ENCODE data around the gene RALBP1. TPM values are rescaled to one million over a fixed set of nuclear protein-coding genes. Genes with fewer than 3 reads are reported as not detected.

The RALBP1 gene
- polyA plus RNA-seq, 1 donor from 2014 or later: 30.0 TPM

- no peaks in the 10 kb centered on the region for H4K20me1 ChIP-seq (ENCODE audit: insufficient read depth)
- no peak overlapping the region for H3K4me2 ChIP-seq (ENCODE audit: low read length)
- no peaks in the 10 kb centered on the region for H3K9me2 ChIP-seq (ENCODE audit: insufficient read depth, low read length)
- H2AFZ ChIP-seq (ENCODE audit: low read depth, low read length): no peak overlapping the region
- H3F3A ChIP-seq (ENCODE audit: insufficient read depth, low read length, poor library complexity, severe bottlenecking): no peaks in the 10 kb centered on the region
- no peaks in the 10 kb centered on the region for H3K79me2 ChIP-seq (replicated peaks; ENCODE audit: insufficient read depth, low read length)
- H3K27ac ChIP-seq (ENCODE audit: low read length): no peak overlapping the region
- H3K36me3 ChIP-seq (ENCODE audit: insufficient read depth, low read length): no peaks in the 10 kb centered on the region
- H3K9me3 ChIP-seq (ENCODE audit: low read length): no peaks in the 10 kb centered on the region
- H3K9ac ChIP-seq (ENCODE audit: low read length): no peak overlapping the region
- H3K4me3 ChIP-seq (ENCODE audit: low read length): no peak overlapping the region
- H3K27me3 ChIP-seq (ENCODE audit: insufficient read depth, low read depth, low read length): no peaks in the 10 kb centered on the region
- TF ChIP-seq EZH2 (IDR thresholded peaks at IDR 0.05; ENCODE audit: borderline replicate concordance, insufficient read depth, low read length, poor library complexity, severe bottlenecking) (no peak), EP300 (conservative IDR thresholded peaks at IDR 0.05; ENCODE audit: poor library complexity, severe bottlenecking) (no peak), REST (IDR thresholded peaks at IDR 0.05; ENCODE audit: borderline replicate concordance) (no peak), CTCF (IDR thresholded peaks at IDR 0.05; ENCODE audit: poor library complexity, severe bottlenecking) (no peak), RAD21 (conservative IDR thresholded peaks at IDR 0.05) (no peak), POLR2AphosphoS5 (IDR thresholded peaks at IDR 0.05) (no peak)
These were observed 47.0 kb upstream of the RALBP1 start for GRCh38 chr18:9428301-9428706.

- no peaks in the 10 kb centered on the region for H4K20me1 ChIP-seq (ENCODE audit: insufficient read depth)
- H3K27ac ChIP-seq (ENCODE audit: low read length): no peak overlapping the region
- TF ChIP-seq RAD21 (conservative IDR thresholded peaks at IDR 0.05): no peak
- TF ChIP-seq EZH2 (IDR thresholded peaks at IDR 0.05; ENCODE audit: borderline replicate concordance, insufficient read depth, low read length, poor library complexity, severe bottlenecking): no peak
- TF ChIP-seq EP300 (conservative IDR thresholded peaks at IDR 0.05; ENCODE audit: poor library complexity, severe bottlenecking): no peak
- no peak for TF ChIP-seq SMC3 (conservative IDR thresholded peaks at IDR 0.05; ENCODE audit: poor library complexity)
- no peak for TF ChIP-seq REST (IDR thresholded peaks at IDR 0.05; ENCODE audit: borderline replicate concordance)
- no peak for TF ChIP-seq POLR2AphosphoS5 (IDR thresholded peaks at IDR 0.05)
- no peak for TF ChIP-seq CTCF (IDR thresholded peaks at IDR 0.05; ENCODE audit: poor library complexity, severe bottlenecking)
- no peak for TF ChIP-seq TAF1 (IDR thresholded peaks at IDR 0.05; ENCODE audit: low read depth)
- no peak for TF ChIP-seq MXI1 (conservative IDR thresholded peaks at IDR 0.05; ENCODE audit: poor library complexity, severe bottlenecking)
- H3K9ac ChIP-seq (ENCODE audit: low read length): no peak overlapping the region
- H3K9me2 ChIP-seq (ENCODE audit: insufficient read depth, low read length): no peaks in the 10 kb centered on the region
- no peaks in the 10 kb centered on the region for H3K79me2 ChIP-seq (replicated peaks; ENCODE audit: insufficient read depth, low read length)
- H2AFZ ChIP-seq (ENCODE audit: low read depth, low read length): no peak overlapping the region
- H3F3A ChIP-seq (ENCODE audit: insufficient read depth, low read length, poor library complexity, severe bottlenecking): no peaks in the 10 kb centered on the region
- H3K36me3 ChIP-seq (ENCODE audit: insufficient read depth, low read length): no peaks in the 10 kb centered on the region
- H3K4me2 ChIP-seq (ENCODE audit: low read length): no peak overlapping the region
- H3K9me3 ChIP-seq (ENCODE audit: low read length): no peaks in the 10 kb centered on the region
- H3K27me3 ChIP-seq (ENCODE audit: insufficient read depth, low read depth, low read length): no peaks in the 10 kb centered on the region
- no peak overlapping the region for H3K4me3 ChIP-seq (ENCODE audit: low read length)
These were observed 46.3 kb upstream of the RALBP1 start for GRCh38 chr18:9428862-9429661.
